HG03354 (cell line): ENCODE measurements around the gene PIK3R6.

Source experiments
- ATAC-seq: cut with Tn5 transposase; IDR thresholded peaks from one replicate; pipeline ENCODE4 v1.9.1; 2021; ENCODE audit warnings: mild to moderate bottlenecking; ENCODE audit not compliant: unreplicated experiment, poor library complexity, severe bottlenecking

PIK3R6 gene

DNA sequence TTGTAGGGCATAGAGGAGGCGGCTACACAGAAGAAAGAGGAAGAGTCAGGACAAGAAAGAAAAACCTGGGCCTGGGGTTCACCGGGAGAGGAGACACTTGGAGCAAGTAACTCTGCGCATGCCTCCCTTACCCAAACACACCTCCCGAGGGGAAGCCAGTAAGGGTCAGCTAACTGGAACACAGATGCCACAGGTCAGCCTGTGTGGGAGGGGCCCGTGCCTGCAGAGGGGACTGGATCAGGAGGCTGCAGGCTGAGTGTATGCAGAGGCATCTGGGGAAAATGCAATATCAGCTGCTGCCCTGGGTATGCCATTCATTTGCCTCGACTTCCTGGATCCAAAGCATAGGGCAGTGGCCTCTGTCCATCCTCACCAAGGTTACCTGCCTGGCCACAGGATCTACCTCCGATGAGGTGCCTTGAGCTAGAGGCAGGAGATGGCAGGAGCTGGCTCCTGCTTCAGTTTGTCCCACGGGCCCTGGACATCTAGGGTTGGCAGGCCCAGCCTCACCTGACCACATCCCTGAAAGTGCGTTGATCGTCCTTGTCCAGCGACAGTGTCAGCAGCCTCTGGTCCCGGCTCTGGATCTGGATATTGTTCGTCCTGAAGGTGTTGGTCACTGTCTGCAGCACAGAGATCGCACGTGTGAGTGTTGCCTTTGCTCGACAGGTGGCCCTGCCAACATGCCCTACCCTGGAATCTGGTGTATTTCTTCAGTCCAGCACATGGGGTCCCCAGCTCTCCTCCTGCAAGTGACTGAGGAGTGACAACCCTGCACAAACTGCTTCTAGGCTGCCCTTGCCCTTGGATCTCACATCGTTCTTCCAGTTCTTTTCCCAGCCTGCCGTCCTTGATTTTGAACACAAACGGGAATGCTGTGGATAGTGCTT is 63.7 kb downstream of the PIK3R6 start:
- ATAC-seq, result no peak

GRCh38 chr17:8801135-8801840 is 66.2 kb downstream of the PIK3R6 start:
- no peak for ATAC-seq

GRCh38 chr17:8800656-8801055 is 66.8 kb downstream of the PIK3R6 start:
- ATAC-seq, result no peak

- ATAC-seq, result no peak
Measured at GRCh38 chr17:8799570-8800212, 67.8 kb downstream of the PIK3R6 start.

GRCh38 chr17:8798846-8799569 is 68.5 kb downstream of the PIK3R6 start, which contains the start of gene MFSD6L:
Gene MFSD6L, minus strand, starts transcription at chr17:8799365. Its CDS starts 245 bp downstream, at chr17:8799120.
- no peak for ATAC-seq

DNA sequence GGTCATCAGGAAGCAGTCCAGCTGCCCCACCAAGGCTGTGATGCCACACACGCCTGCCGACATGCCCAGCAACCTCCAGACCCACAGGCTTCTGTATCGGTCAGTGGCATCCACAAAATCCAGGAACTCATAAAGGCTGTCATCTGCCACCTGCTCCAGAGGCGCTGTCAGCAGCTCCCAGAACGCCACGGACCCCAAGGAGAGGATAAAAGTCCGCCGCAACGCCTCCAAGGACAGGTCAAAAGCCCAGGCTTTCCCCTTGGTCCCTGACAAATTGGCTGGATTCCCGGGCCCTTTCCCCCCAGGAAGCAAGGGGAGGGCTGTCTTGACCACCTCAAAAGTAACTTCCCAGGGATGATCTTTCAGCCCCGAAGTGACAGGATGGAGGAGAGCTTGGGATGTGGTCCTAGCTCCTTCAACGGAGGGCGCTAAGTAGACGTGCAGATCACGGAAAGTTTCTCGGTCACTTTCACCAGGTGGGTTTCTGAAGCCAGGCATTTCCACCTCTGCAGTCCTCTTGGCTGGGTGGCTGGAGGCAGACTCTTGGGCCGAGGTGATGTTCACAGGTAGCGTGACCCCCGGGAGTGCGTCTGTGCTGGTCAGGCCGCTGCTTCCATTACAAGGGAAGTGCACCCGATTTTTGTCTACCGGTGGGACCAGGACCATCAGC is 69.2 kb downstream of the PIK3R6 start:
- ATAC-seq, result no peak

DNA sequence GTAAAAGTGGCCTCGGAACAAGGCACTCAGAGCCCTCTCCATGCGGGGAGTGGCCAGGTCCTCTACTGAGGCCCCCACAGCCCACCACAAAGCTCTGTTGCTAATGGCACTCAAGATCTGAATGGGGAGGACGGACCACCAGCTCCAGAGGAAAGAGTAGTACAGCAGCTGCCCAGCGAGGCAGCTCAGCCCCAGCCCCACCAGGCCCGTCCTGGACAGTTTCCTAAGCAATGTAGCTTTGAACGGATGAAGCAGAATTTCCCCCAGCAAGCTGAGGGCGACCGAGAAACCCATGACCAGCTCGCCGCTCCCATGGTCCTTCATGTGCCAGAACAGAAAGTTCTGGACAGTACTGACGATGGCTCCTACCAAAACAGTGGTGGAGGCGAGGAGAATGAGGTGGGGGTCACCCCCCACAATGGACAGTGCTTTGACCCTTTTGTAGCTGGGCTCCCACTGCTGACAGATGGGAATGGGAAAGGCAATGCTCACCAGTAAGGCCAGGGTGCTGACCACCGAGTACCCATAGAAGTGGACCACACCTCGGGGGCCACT is 69.8 kb downstream of the PIK3R6 start:
- ATAC-seq, result no peak

- ATAC-seq, result no peak
Measured at GRCh38 chr17:8794636-8795035, 72.8 kb downstream of the PIK3R6 start.

GRCh38 chr17:8793649-8794048 is 73.8 kb downstream of the PIK3R6 start:
- ATAC-seq, result no peak

- ATAC-seq, result no peak
Measured at GRCh38 chr17:8792646-8793045, 74.8 kb downstream of the PIK3R6 start.

- ATAC-seq, result no peak
Measured at GRCh38 chr17:8791910-8792270, 75.6 kb downstream of the PIK3R6 start.

DNA sequence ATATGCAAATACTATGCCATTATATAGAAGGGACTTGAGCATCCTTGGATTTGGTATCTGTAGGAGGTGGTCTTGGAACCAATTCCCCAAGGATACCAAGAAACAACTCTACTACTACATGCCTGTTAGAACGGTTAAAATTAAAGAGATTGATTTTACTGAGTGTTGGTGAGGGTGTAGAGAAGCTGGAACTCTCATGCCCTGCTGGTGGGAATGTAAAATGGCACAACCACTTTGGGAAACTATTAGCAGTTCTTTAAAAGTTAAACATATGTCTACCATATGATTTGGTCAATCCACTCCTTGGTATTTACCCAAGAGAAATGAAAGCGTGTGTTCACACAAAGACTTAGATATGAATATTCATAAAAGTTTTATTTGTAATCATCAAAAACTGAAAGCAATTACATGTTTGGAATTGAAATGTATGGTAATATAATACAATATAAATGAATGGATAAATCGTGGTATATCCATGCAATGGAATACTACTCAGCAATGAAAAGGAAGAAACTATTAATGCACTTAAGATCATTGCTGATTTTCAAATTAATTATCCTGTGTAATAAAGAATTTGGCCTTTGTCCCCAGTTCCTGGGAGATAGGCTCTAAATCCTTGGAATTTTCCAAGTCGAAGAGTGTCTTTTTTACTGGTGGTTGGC is 76.1 kb downstream of the PIK3R6 start:
- no peak for ATAC-seq

- no peak for ATAC-seq
Measured at GRCh38 chr17:8789743-8790142, 77.7 kb downstream of the PIK3R6 start.

DNA sequence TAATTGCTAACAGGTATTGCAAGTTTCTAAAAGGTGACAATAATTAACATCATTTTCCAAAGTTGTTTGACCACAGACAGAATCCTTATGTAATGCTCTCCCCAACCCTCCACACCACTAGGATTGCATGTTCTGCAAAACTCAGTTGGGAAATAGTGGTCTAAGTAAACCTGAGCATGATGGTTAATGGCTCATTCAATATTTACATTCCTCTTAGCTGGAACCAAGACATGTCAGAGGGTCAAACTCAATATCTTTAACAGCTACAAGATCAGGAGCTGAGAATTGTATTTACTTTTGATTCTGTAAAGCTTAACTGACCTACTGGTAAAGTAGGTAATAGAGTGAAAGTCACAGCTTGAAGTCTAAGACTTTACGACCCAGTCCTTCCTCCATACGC is 78.5 kb downstream of the PIK3R6 start:
- no peak for ATAC-seq

- no peak for ATAC-seq
Measured at GRCh38 chr17:8785547-8786413, 81.7 kb downstream of the PIK3R6 start.

- ATAC-seq, result no peak
Measured at GRCh38 chr17:8782176-8782575, 85.3 kb downstream of the PIK3R6 start.

DNA sequence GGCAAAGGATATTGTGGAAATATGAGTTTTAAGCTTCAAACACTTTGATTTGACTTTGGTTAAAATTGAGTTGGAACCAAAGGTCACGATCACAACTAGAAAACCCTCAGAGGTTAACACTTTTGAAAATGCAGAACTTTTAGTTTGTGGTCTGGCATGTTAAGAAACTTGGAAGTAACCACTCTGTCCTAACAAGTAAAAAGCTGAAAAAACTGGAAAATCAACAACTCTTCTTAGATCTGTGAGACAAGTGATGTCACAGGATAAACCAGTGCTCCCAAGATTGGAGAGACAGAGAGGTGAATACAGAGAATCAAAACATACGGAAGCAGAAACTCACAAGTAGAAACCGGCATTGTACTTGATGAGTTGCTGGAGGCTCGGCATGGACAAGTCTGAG is 85.7 kb downstream of the PIK3R6 start:
- no peak for ATAC-seq

GRCh38 chr17:8776881-8777280 is 90.6 kb downstream of the PIK3R6 start:
- ATAC-seq, result no peak
